Testis (tissue), 3 donors: ENCODE measurements around the gene CDC42BPB. TPM values are rescaled to one million over a fixed set of nuclear protein-coding genes. Genes with fewer than 3 reads are reported as not detected.

ENCODE experiments used
- DNase-seq: peaks from one replicate; pipeline ENCODE4 v3.0.0-alpha.2; 2019
- H3K27ac ChIP-seq, 2 donors: fragments of 200-600 bp; sonication (generic); one replicate each; pipeline ENCODE4 v1.5.1; 2019
- H3K27me3 ChIP-seq: fragments of 200-600 bp; sonication (generic); one replicate; pipeline ENCODE4 v1.5.1; 2019
- H3K36me3 ChIP-seq: fragments of 200-600 bp; sonication (generic); one replicate; pipeline ENCODE4 v1.5.1; 2017; ENCODE audit warnings: low read depth; ENCODE audit errors: missing control alignments
- H3K4me1 ChIP-seq: fragments of 200-600 bp; sonication (generic); one replicate; pipeline ENCODE4 v1.5.1; 2019
- H3K4me3 ChIP-seq, 2 donors: fragments of 200-600 bp; sonication (generic); one replicate each; pipeline ENCODE4 v1.5.1; 2017 to 2019
- H3K9me3 ChIP-seq: fragments of 200-600 bp; sonication (generic); one replicate; pipeline ENCODE4 v1.5.1; 2017
- POLR2A ChIP-seq: fragments of 450-650 bp; IDR thresholded peaks from one replicate; pipeline ENCODE4 v1.6.1; 2017; ENCODE audit warnings: antibody characterized with exemption, mild to moderate bottlenecking, moderate library complexity
- WGBS, 2 donors: methylation state at CpG; one replicate each; pipeline ENCODE4 v1.1.5; 2018; 5-methylcytosine and 5-hydroxymethylcytosine counted together
- intact Hi-C: fragments of 100-400 bp; cut with DNase I; formaldehyde crosslinking; loops from one replicate; pipeline ENCODE4 v1.15.1; 2023; ENCODE audit warnings: low total_unique reads
- polyA plus RNA-seq: library from polyadenylated mRNA; stranded (reverse); fragments of 350-450 nt; fragmentation: Illumina TruSeq; extraction: RNeasy Lipid Tissue Mini Kit (QIAGEN cat#74804); gene quantifications from one replicate; pipeline ENCODE4 v1.2.3, GENCODE V29; 2014; ENCODE audit warnings: low read depth, low replicate concordance; ENCODE audit not compliant: insufficient read depth
- total RNA-seq, 2 donors: library from RNA; depleted of rRNA; stranded (reverse); fragments of >200 nt; gene quantifications; one replicate each; pipeline ENCODE4 v1.2.3, GENCODE V29; 2016
- TF ChIP-seq, protein P1 (sequence below), 3 experiments: fragments of 450-650 bp in 2 of 3; fragments of 200-600 bp in 1 of 3; sonication (generic) in 1 of 3; IDR thresholded peaks; one replicate each; pipeline ENCODE4 v1.5.1; 2016 to 2019; ENCODE audit warnings: antibody characterized with exemption in 3 of 3, mild to moderate bottlenecking in 2 of 3, moderate library complexity in 1 of 3

CDC42BPB gene
- total and polyA plus RNA-seq, 3 donors from 2014 or later: 90.3 to 216 (median 201) TPM

DNA sequence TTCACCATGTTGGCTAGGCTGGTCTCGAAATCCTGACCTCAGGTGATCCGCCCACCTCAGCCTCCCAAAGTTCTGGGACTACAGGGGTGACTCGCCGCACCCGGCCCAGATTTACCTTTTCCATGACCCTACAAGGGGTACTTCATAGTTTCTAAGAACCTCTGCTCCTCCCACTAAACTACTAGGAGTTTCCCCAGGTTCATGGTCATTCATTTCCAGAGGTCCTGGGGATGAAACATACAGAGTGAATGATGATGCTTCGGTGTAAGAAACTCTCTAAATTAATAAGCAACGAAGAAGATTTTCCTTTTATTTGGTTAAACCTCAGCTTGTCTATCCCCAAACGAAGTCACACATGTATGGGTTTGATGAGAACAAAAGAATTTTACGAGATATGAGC is 77.9 kb downstream of the CDC42BPB start:
- WGBS, 2 donors: 91 to 96% methylated on average over 9 of the region's 9 CpGs
- H3K36me3 ChIP-seq: no peaks in the 10 kb centered on the region
- no peak overlapping the region for H3K27ac ChIP-seq
- no peak overlapping the region for H3K4me3 ChIP-seq
- TF ChIP-seq, protein P1, sequence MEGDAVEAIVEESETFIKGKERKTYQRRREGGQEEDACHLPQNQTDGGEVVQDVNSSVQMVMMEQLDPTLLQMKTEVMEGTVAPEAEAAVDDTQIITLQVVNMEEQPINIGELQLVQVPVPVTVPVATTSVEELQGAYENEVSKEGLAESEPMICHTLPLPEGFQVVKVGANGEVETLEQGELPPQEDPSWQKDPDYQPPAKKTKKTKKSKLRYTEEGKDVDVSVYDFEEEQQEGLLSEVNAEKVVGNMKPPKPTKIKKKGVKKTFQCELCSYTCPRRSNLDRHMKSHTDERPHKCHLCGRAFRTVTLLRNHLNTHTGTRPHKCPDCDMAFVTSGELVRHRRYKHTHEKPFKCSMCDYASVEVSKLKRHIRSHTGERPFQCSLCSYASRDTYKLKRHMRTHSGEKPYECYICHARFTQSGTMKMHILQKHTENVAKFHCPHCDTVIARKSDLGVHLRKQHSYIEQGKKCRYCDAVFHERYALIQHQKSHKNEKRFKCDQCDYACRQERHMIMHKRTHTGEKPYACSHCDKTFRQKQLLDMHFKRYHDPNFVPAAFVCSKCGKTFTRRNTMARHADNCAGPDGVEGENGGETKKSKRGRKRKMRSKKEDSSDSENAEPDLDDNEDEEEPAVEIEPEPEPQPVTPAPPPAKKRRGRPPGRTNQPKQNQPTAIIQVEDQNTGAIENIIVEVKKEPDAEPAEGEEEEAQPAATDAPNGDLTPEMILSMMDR (IDR thresholded peaks at IDR 0.05): no peak
- no peak for TF ChIP-seq POLR2A
- H3K4me1 ChIP-seq: no peaks in the 10 kb centered on the region
- intact Hi-C loops: no loop called here
- H3K9me3 ChIP-seq: no peaks in the 10 kb centered on the region
- DNase-seq: no peak
- no peaks in the 10 kb centered on the region for H3K27me3 ChIP-seq

DNA sequence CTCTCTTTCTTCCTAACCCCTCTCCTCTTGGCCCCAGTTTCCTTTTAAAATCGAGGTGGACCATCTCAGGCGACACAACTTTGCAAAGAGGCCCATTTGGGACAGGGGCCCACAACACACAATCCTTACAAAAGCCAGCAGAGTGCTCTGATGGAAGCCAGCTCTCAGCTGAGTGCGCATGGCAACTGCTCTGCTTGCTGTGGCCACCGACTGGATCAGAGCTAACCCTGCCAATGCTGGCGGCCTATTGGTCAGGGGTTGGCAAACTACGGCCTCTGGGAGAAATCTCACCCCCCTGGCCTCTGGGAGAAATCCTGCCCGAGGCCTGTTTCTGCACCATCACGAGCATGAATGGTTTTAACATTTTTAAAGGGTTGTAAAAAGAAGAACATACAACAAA is 79.9 kb downstream of the CDC42BPB start:
- WGBS, 2 donors: 84 to 87% methylated on average over 8 of the region's 8 CpGs
- Histone ChIP-seq H3K27ac (no peak overlapping the region), H3K36me3 (no peaks in the 10 kb centered on the region), H3K27me3 (no peaks in the 10 kb centered on the region), H3K4me3 (no peak overlapping the region), H3K4me1 (no peaks in the 10 kb centered on the region), H3K9me3 (no peaks in the 10 kb centered on the region)
- no peak for DNase-seq
- intact Hi-C loops: no loop called here
- TF ChIP-seq, protein P1 (IDR thresholded peaks at IDR 0.05): no peak
- TF ChIP-seq POLR2A: no peak

DNA sequence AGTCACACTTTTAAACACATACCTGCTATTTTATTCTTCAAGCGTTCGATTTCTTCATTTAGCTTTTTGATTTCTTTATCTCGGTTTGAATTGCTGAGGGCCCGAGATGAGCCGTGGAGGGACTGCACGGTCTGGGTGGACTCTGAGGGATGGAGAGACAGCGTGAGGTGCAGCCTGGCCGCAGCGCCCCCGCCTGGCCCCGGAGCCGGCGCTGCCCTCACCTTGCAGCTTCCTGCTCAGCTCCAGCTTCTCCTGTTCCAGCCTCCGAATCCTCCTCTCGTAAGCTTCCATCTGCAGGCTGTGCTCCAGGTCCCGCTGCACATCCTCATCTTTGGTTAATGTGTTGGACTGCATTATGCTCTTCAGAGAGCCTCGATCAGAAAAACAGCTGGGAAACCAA is 81.7 kb downstream of the CDC42BPB start:
- H3K4me1 ChIP-seq: no peaks in the 10 kb centered on the region
- intact Hi-C loops: no loop called here
- TF ChIP-seq POLR2A: no peak
- TF ChIP-seq, protein P1 (IDR thresholded peaks at IDR 0.05): no peak
- H3K36me3 ChIP-seq: no peaks in the 10 kb centered on the region
- DNase-seq: no peak
- no peaks in the 10 kb centered on the region for H3K9me3 ChIP-seq
- no peak overlapping the region for H3K27ac ChIP-seq
- H3K27me3 ChIP-seq: no peaks in the 10 kb centered on the region
- H3K4me3 ChIP-seq: no peak overlapping the region
- WGBS, 2 donors: 90 to 92% methylated on average over 17 of the region's 17 CpGs

GRCh38 chr14:102973706-102974285 is 83.6 kb downstream of the CDC42BPB start:
- H3K27ac ChIP-seq: no peak overlapping the region
- DNase-seq: no peak
- WGBS, 2 donors: 68 to 79% methylated on average over 21 to 22 of the region's 22 CpGs
- H3K9me3 ChIP-seq: no peaks in the 10 kb centered on the region
- no peak overlapping the region for H3K4me3 ChIP-seq
- H3K27me3 ChIP-seq: no peaks in the 10 kb centered on the region
- TF ChIP-seq POLR2A: no peak
- TF ChIP-seq, protein P1 (IDR thresholded peaks at IDR 0.05): no peak
- intact Hi-C loops: no loop called here
- H3K4me1 ChIP-seq: no peaks in the 10 kb centered on the region
- no peaks in the 10 kb centered on the region for H3K36me3 ChIP-seq

GRCh38 chr14:102971836-102972606 is 85.3 kb downstream of the CDC42BPB start:
- H3K36me3 ChIP-seq: no peaks in the 10 kb centered on the region
- WGBS, 2 donors: 94% methylated on average over 25 of the region's 25 CpGs
- H3K9me3 ChIP-seq: no peaks in the 10 kb centered on the region
- H3K27me3 ChIP-seq: no peaks in the 10 kb centered on the region
- intact Hi-C loops: no loop called here
- H3K4me1 ChIP-seq: no peaks in the 10 kb centered on the region
- H3K27ac ChIP-seq: no peak overlapping the region
- DNase-seq: no peak
- TF ChIP-seq POLR2A: no peak
- TF ChIP-seq, protein P1 (IDR thresholded peaks at IDR 0.05): no peak
- no peak overlapping the region for H3K4me3 ChIP-seq
